ENCODE results near the gene MED13L. TPM values are rescaled to one million over a fixed set of nuclear protein-coding genes. Genes with fewer than 3 reads are reported as not detected.

The MED13L gene
- total RNA-seq, 2 experiments from 2014 or later, result 68.3 to 71.8 TPM

DNA sequence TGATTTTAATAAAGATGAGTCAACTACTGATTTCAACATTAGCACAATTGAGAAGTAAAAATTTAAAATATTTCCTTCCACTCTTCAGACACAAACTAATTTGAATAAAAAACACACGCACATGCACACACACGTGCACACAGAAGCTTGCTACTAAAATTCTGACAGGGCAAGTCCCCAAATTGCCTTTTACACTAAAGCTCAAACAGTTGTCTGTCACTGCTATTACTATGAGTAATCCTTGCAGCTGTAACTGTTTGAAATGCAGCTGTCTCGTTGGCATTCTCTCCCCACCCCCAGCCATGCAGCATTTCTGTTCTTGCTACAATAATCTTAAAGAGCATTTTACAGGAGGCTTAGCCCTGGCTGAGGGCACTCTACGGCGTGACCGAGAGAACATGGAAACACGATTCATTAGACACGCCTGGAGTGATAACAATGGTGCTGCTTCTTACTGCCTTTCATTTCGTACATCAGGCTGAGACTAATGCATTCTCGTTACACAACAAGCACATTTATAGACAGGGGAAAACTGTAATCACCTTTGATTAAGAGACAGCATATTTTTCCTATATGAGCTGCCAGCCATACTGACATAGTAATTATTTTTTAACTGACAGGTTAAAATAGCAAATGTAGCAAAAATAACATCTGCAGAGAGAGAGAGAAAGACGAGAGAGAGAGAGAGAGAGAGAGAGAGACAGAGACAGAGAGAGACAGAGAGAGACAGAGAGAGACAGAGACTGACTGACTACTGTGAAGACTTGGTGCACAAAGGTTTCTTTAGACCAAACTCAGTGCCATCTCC is 153.8 kb downstream of the MED13L start:
- Mint-ChIP-seq H3K27me3 (no peaks in the 10 kb centered on the region), H3K27ac (no peak overlapping the region), H3K4me1 (peaks cover 26% of the 10 kb centered on the region), H3K4me3 (no peak overlapping the region), H3K36me3 (ENCODE audit: low read depth) (peaks cover 3% of the 10 kb centered on the region), H3K9me3 (no peaks in the 10 kb centered on the region)
- ChIA-PET CTCF (interaction anchor here (1.1 kb wide), 2 partner anchors 13 to 126 kb away, joined by 3 to 4 read pairs; no protein-coding TSS in a partner anchor), POLR2A (interaction anchor here (1.8 kb wide), 1 partner anchor 152 kb away, joined by 4 read pairs; no protein-coding TSS in a partner anchor)
- DNase-seq, result no peak

DNA sequence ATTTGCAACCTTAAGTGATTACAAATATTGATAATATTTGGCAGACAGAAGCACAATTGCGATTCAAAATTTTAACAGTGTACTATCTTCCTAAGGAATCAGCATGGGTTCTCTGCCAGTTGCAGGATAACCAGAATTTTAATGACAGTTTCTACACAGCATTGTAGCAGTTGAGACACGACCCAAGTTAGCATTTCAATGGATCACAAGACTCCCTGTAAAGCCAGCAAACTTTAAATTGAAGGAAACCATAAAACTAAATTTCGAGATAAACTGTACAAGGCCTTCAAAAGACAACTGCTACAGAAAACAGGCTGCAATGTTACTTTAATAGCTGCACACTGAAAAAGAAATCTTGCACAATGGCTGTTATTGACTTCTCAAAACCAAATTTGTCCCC is 154.9 kb downstream of the MED13L start:
- CTCF ChIA-PET, result interaction anchor here (1.1 kb wide), 2 partner anchors 14 to 125 kb away, joined by 3 to 4 read pairs; no protein-coding TSS in a partner anchor
- H3K4me1 Mint-ChIP-seq, result peaks cover 26% of the 10 kb centered on the region
- H3K27ac Mint-ChIP-seq, result no peak overlapping the region
- no peak for DNase-seq
- POLR2A ChIA-PET, result interaction anchor here (1.8 kb wide), 1 partner anchor 153 kb away, joined by 4 read pairs; no protein-coding TSS in a partner anchor
- H3K36me3 Mint-ChIP-seq (ENCODE audit: low read depth), result peaks cover 3% of the 10 kb centered on the region
- no peaks in the 10 kb centered on the region for H3K9me3 Mint-ChIP-seq
- no peak overlapping the region for H3K4me3 Mint-ChIP-seq
- H3K27me3 Mint-ChIP-seq, result no peaks in the 10 kb centered on the region

DNA sequence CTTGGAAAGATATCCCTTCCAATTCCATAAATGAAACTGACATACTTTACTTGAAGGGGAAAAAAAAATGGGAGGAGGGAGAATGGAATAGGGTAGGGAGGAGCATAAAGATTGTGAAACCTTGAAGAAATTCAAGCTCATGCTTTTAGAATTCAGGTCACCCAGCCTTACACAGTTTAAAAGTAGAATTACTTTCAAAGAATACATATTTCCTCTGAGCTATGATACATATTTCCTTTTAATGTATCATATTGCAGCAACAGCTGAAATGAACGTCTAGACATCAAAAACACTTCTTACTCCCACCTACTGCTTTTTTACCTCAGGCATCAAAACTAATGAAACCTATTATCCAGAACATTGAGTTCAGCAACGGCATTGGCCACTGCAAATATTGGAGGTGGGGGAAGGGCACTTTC is 156.0 kb downstream of the MED13L start:
- DNase-seq, result no peak
- POLR2A ChIA-PET, result no interaction called here
- H3K4me3 Mint-ChIP-seq, result no peak overlapping the region
- peaks cover 28% of the 10 kb centered on the region for H3K4me1 Mint-ChIP-seq
- no peaks in the 10 kb centered on the region for H3K9me3 Mint-ChIP-seq
- no peaks in the 10 kb centered on the region for H3K27me3 Mint-ChIP-seq
- H3K27ac Mint-ChIP-seq, result no peak overlapping the region
- CTCF ChIA-PET, result interaction anchor here (0.7 to 1.1 kb wide), 2 partner anchors 15 to 60 kb away, joined by 3 read pairs; no protein-coding TSS in a partner anchor
- H3K36me3 Mint-ChIP-seq (ENCODE audit: low read depth), result peaks cover 3% of the 10 kb centered on the region

DNA sequence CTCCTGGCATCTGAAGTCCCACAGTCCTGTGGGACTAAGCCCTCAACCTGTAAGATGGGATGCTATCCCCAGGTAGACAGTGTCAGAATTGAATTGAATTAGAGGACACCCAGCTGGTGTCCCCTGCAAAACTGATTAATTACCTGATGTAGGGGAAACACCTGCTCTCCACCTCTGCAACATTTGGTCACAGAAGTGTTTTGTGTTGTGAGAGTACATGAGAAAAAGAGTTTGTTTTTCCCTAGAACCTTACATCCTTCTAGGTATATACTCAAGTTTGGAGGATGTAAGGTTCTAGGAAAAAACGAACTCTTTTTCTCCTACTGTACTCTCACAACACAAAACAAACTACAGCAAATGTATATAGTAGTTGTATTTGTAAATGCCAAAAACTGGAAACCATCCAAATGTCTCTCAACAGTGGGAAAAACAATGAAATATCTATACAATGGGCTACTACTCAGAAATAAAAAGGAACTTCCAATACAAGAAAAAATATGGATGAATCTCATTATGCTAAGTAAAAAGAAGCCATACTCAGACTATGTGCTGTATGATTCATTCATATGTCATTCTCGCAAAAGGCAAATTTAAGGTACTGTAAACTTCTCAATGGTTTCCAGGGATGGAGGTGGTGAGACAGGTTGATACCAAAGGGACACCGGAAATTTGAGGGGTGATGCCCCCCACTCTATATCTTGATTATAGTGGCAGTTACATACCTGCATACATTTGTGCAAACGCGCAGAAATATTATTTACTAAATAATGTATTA is 160.7 kb downstream of the MED13L start:
- Mint-ChIP-seq H3K4me3 (no peak overlapping the region), H3K36me3 (ENCODE audit: low read depth) (no peaks in the 10 kb centered on the region), H3K27ac (no peak overlapping the region), H3K9me3 (no peaks in the 10 kb centered on the region), H3K4me1 (peaks cover 11% of the 10 kb centered on the region), H3K27me3 (no peaks in the 10 kb centered on the region)
- CTCF ChIA-PET, result no interaction called here
- no peak for DNase-seq
- POLR2A ChIA-PET, result no interaction called here

DNA sequence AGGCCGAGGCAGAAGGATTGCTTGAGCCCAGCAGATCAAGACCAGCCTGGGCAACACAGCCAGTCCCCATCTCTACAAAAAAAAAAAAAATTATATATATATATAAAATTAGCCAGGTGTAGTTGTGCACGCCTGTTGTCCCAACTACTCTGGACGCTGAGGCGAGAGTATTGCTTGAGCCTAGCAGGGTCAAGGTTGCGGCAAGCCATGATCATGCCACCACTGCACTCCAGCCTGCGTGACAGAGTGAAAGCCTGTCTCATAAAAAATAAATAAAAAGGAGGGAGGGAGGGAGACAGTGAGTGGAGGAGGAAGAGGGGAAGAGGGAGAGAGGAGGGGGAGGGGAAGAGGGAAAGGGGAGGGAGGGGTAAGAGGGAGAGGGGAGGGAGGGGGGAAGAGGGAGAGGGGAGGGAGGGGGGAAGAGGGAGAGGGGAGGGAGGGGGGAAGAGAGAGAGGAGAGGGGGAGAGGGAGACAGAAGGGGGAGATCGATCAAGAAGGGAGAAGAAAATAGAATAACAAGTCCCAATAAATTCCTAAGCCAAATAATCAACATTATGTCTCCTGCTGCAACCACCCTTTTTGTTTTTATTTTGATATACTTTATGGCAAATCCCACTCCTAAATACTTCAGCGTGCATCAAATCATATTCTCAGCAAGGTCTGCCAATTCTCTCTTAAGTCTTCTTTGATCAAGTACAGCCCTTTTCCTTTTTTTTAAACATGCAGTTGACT is 163.9 kb downstream of the MED13L start:
- Mint-ChIP-seq H3K4me1 (peaks cover 3% of the 10 kb centered on the region), H3K9me3 (no peaks in the 10 kb centered on the region), H3K4me3 (no peak overlapping the region), H3K27ac (no peak overlapping the region), H3K36me3 (ENCODE audit: low read depth) (peaks cover 9% of the 10 kb centered on the region), H3K27me3 (no peaks in the 10 kb centered on the region)
- ChIA-PET CTCF (no interaction called here), POLR2A (no interaction called here)
- no peak for DNase-seq

DNA sequence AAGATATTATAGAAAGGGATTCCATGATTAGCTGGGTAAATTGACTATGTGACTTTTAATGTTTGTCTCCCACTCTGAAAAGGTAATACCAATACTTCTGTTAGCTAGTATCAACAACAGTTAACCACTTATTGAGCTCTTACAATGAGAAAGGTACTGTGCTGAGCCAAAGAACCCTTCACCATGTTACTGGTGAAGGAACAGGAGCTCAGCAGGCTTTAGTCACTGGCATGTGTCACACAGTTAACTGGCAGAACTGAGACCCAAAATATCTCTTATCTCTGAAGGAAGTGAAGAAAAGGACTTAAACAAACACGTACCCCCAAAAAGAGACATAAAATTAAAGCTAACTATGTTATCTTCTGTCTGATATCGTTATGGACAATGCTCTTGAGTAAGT is 170.6 kb downstream of the MED13L start:
- H3K36me3 Mint-ChIP-seq (ENCODE audit: low read depth), result peaks cover 22% of the 10 kb centered on the region
- POLR2A ChIA-PET, result interaction anchor here (0.6 to 0.9 kb wide), 2 partner anchors 18 to 39 kb away, joined by 3 to 4 read pairs; no protein-coding TSS in a partner anchor
- no peaks in the 10 kb centered on the region for H3K27me3 Mint-ChIP-seq
- CTCF ChIA-PET, result interaction anchor here (0.7 to 1.0 kb wide), 2 partner anchors 14 to 484 kb away, joined by 3 read pairs; no protein-coding TSS in a partner anchor
- peaks cover 2% of the 10 kb centered on the region for H3K4me1 Mint-ChIP-seq
- H3K9me3 Mint-ChIP-seq, result no peaks in the 10 kb centered on the region
- H3K4me3 Mint-ChIP-seq, result no peak overlapping the region
- H3K27ac Mint-ChIP-seq, result no peak overlapping the region
- DNase-seq, result no peak

GRCh38 chr12:116104167-116104767 is 173.2 kb downstream of the MED13L start:
- H3K36me3 Mint-ChIP-seq (ENCODE audit: low read depth), result peaks cover 15% of the 10 kb centered on the region
- H3K27ac Mint-ChIP-seq, result no peak overlapping the region
- H3K27me3 Mint-ChIP-seq, result no peaks in the 10 kb centered on the region
- H3K9me3 Mint-ChIP-seq, result no peaks in the 10 kb centered on the region
- no peak for DNase-seq
- POLR2A ChIA-PET, result no interaction called here
- peaks cover 11% of the 10 kb centered on the region for H3K4me1 Mint-ChIP-seq
- no peak overlapping the region for H3K4me3 Mint-ChIP-seq
- CTCF ChIA-PET, result no interaction called here

- no peak overlapping the region for H3K27ac Mint-ChIP-seq
- CTCF ChIA-PET, result no interaction called here
- H3K27me3 Mint-ChIP-seq, result no peaks in the 10 kb centered on the region
- no peak overlapping the region for H3K4me3 Mint-ChIP-seq
- H3K36me3 Mint-ChIP-seq (ENCODE audit: low read depth), result peaks cover 10% of the 10 kb centered on the region
- no peak for DNase-seq
- peaks cover 11% of the 10 kb centered on the region for H3K4me1 Mint-ChIP-seq
- no peaks in the 10 kb centered on the region for H3K9me3 Mint-ChIP-seq
- POLR2A ChIA-PET, result interaction anchor here (0.6 kb wide), 1 partner anchor 112 kb away, joined by 3 read pairs; no protein-coding TSS in a partner anchor
Measured at GRCh38 chr12:116101991-116102390, 175.5 kb downstream of the MED13L start.

GRCh38 chr12:116099652-116100432 is 177.7 kb downstream of the MED13L start:
- Mint-ChIP-seq H3K4me1 (peaks cover 11% of the 10 kb centered on the region), H3K9me3 (no peaks in the 10 kb centered on the region), H3K4me3 (no peak overlapping the region), H3K27ac (no peak overlapping the region), H3K36me3 (ENCODE audit: low read depth) (peaks cover 10% of the 10 kb centered on the region), H3K27me3 (no peaks in the 10 kb centered on the region)
- POLR2A ChIA-PET, result no interaction called here
- CTCF ChIA-PET, result no interaction called here
- no peak for DNase-seq

DNA sequence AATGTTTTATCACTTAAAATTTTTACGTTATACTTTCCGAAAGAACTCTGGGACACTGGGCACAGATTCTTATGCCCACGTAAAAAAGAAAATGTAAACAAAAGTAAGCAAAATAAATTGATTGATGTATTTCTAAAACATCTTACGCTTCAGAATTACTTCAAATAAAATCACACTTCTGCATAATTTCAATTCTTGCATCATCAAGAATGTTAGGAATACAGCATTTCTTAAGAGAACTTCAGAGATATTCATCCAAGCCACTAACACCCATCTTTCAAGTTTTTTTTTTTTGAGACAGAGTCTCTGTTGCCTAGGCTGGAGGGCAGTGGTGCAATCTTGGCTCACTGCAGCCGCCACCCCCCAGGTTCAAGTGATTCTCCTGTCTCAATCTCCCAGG is 180.6 kb downstream of the MED13L start:
- peaks cover 8% of the 10 kb centered on the region for H3K36me3 Mint-ChIP-seq (ENCODE audit: low read depth)

DNA sequence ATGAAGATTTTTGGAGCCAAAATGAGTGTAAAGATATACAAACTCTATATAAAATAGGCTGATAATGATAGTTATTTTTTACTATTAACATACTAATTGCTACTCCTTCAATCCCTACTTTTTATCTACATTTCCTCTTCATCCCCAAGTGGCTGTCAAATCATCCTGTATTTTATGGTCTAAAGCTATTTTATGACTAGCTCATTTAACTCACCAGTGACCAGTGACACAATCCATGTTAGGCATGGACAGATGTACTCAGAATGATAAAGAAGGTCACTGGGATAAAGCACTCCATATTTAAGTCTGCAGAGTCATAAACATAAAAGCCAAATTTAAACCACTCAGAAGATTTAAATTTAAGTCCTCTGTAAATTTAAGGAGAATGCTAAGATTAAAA is 183.0 kb downstream of the MED13L start:
- no peak overlapping the region for H3K27ac Mint-ChIP-seq
- DNase-seq, result no peak
- ChIA-PET POLR2A (no interaction called here), CTCF (no interaction called here)
- H3K4me1 Mint-ChIP-seq, result peaks cover 9% of the 10 kb centered on the region
- no peak overlapping the region for H3K4me3 Mint-ChIP-seq
- H3K27me3 Mint-ChIP-seq, result no peaks in the 10 kb centered on the region
- H3K36me3 Mint-ChIP-seq (ENCODE audit: low read depth), result peaks cover 20% of the 10 kb centered on the region
- H3K9me3 Mint-ChIP-seq, result no peaks in the 10 kb centered on the region

More for the DNA sequence above, 180.6 kb downstream of the MED13L start:
- no peak for DNase-seq
- peaks cover 9% of the 10 kb centered on the region for H3K4me1 Mint-ChIP-seq
- CTCF ChIA-PET, result no interaction called here
- H3K4me3 Mint-ChIP-seq, result no peak overlapping the region
- no peak overlapping the region for H3K27ac Mint-ChIP-seq
- POLR2A ChIA-PET, result no interaction called here
- no peaks in the 10 kb centered on the region for H3K9me3 Mint-ChIP-seq
- H3K27me3 Mint-ChIP-seq, result no peaks in the 10 kb centered on the region

- POLR2A ChIA-PET, result no interaction called here
- CTCF ChIA-PET, result no interaction called here
Measured at GRCh38 chr12:116093915-116094314, 183.6 kb downstream of the MED13L start.

More at GRCh38 chr12:116093915-116094314, 183.6 kb downstream of the MED13L start:
- peaks cover 9% of the 10 kb centered on the region for H3K4me1 Mint-ChIP-seq
- no peak overlapping the region for H3K27ac Mint-ChIP-seq
- DNase-seq, result no peak
- peaks cover 23% of the 10 kb centered on the region for H3K36me3 Mint-ChIP-seq (ENCODE audit: low read depth)
- H3K27me3 Mint-ChIP-seq, result no peaks in the 10 kb centered on the region
- H3K4me3 Mint-ChIP-seq, result no peak overlapping the region
- no peaks in the 10 kb centered on the region for H3K9me3 Mint-ChIP-seq

All from activated CD4-positive, alpha-beta memory T cell treated with anti-CD3 and anti-CD28 coated beads, Interleukin-2, amount 10 ng/mL, durations not matched to agents 7 days and 5 days (primary cell).